T1000 (cell line): Measurements from ENCODE around the gene AUTS2.

ENCODE experiments used
- DNase-seq: peaks from one replicate; lab custom pipeline; 2025; ENCODE audit warnings: mixed read lengths; lab: John Stamatoyannopoulos, UW

Gene AUTS2

DNA sequence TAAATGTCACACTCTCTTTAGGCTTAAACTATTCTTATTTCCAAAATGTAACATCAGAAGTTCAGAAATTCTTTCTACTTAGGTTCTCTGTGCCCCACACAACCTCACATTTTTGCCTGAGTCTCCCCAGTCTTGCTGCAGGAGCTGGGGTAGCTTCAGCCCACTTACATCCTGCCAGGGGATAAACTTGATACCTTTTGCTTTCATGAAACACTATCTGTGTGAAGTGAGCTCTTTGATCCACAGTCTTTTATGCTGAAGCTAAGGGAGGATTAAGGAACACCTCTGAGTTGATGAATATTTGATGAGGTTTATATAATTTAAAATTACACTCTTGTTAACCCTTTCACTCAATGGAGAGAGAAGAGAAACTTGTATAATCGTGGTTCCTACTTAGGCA lies 341.0 kb downstream of the AUTS2 start:
- DNase-seq: no peak

DNA sequence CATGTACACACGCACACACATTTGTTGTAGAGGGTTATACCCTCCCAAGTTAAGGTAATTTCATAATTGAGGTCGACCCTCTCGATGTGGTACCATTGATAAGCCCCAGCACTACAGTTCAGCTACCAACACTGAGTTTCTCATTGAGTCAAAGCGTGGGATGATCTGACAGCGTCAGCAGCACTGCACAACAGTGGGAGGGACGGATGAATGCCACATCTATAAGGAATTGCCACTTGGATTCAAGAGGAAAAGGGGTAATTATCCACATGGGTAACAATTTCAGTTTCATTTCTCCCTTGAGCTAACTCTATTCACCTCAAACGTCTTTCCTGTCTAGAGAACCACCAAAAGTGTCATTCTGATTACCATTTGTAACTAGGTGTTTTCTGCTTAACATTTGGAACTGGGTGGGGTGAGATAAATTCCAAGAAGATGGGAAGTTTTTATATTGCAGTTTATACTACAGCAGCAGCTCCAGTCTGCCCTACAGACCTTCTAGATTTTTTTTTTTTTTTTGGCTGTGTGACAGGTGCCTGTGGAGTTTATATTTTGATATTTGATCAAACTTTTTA lies 342.9 kb downstream of the AUTS2 start:
- no peak for DNase-seq

- DNase-seq: no peak
These were observed 344.3 kb downstream of the AUTS2 start for GRCh38 chr7:69942573-69942972.

- DNase-seq: no peak
These were observed 348.6 kb downstream of the AUTS2 start for GRCh38 chr7:69946901-69947300.

DNA sequence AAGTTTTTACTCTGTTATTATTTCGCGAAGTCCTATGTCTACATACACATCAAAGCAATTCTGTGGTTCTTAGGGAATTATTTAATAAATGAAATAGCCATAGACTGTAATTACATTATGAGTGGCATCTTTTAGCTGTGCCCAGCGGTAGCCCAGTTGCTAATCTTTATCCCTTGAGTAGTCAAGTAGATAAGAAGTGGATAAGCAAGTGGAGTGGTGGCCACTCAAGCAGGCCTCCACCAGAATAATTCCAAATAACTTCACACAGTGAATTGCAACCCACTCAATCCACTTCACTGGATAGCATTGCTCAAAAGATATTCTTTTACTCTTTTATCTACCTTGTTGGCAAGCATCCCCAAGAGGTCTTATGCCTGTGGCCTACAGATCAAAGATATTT lies 349.7 kb downstream of the AUTS2 start:
- no peak for DNase-seq

GRCh38 chr7:69949122-69949521 lies 350.8 kb downstream of the AUTS2 start:
- no peak for DNase-seq

- DNase-seq: no peak
These were observed 353.2 kb downstream of the AUTS2 start for GRCh38 chr7:69951458-69951857.

- no peak for DNase-seq
These were observed 355.1 kb downstream of the AUTS2 start for GRCh38 chr7:69953136-69954067.

- DNase-seq: no peak
These were observed 358.3 kb downstream of the AUTS2 start for GRCh38 chr7:69956541-69956940.

- DNase-seq: no peak
These were observed 359.4 kb downstream of the AUTS2 start for GRCh38 chr7:69957661-69958060.

DNA sequence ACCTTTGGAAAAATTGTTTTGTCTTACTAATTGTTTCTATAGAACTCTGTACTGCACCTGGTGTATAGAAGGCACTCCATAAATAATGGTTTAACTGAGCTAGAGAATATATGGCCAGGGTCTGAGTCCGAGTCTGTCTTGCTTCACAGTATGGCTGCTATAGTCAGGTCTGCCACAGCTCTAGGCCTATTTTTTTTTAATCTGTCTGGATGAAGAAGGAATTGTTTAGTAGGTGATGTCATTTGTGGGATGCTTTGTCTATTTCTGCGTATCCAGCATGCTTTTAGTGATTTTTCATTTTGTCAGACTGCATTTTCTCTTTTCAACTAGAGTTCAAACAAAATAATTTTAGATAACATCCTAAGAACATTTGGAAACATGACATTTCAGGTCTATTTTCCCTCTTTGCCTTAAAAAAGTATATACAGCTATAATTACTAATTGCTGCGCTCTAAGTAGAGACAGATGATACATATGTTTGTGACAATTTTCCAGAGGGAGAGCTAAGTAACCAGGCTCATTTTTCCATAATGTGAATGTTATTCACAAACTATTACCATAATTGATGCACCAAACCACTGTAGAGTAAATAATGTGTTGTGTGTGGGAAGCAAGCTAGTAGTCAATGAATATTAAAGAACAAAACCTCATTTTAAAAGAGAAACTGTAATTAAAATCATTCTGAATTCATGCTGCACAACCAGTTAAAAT lies 361.7 kb downstream of the AUTS2 start:
- DNase-seq: no peak

GRCh38 chr7:69961436-69961835 lies 363.2 kb downstream of the AUTS2 start:
- DNase-seq: no peak

DNA sequence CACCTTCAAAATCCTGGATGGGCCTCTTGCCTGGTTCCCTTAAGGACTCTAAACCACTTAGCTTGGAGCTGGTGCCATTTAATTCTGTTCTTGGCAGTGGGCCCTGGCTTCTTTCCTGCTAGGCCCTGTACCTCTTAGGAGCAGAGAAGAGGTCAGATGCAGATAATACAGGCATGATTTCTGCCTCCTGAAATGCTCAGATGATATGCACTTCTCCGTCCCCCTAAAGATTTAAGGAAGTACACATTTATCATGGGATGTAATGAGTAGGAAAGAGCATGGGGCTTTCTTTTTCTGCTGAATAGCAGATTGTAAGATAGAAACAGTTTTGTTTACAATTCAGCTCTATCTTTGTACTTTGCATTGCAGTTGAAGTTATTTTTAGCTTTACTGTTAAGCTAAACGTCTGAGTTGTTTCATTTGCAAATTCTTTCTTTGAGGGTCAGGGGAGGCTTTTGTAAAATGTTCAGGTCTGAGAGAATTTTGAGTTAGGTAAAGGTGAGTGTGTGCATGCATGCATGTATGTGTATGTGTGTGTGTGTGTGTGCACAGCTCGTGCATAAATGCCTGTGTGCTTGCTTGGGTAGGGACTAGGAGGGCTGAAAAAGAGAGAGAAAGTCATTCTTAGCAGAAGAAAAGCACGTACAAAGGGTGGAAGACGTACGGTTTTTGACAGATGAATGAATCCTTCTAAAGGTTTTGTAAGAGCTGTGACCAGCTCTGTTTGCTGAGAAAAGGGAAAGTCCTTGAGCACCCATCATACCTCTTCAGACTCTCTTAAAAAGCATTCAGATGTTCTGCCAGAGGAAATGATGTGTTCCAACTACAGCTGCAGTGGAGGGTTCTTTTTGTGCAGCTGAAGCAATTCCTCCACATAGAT lies 364.2 kb downstream of the AUTS2 start:
- no peak for DNase-seq

DNA sequence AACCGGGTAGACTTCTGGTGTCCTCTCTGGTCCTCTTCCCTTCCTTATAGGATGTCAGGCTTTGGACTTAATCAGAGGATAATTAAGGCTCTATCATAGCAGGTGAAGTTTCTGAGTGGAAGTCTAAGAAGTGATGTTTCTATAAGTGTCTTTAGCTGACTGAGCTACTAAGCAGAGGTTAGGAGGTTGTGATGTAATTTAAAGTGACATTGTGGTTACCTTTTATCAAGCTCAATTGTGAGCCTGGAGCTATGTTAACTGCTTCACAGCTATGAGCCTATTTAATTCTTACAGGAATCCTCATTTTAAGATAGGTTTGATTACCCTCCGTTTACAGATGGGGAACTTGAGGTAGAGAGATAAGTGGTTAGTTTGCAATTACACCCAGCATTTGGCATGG lies 365.1 kb downstream of the AUTS2 start:
- DNase-seq: no peak

GRCh38 chr7:69966766-69967591 lies 368.7 kb downstream of the AUTS2 start:
- DNase-seq: no peak

- no peak for DNase-seq
These were observed 369.6 kb downstream of the AUTS2 start for GRCh38 chr7:69967689-69968450.

DNA sequence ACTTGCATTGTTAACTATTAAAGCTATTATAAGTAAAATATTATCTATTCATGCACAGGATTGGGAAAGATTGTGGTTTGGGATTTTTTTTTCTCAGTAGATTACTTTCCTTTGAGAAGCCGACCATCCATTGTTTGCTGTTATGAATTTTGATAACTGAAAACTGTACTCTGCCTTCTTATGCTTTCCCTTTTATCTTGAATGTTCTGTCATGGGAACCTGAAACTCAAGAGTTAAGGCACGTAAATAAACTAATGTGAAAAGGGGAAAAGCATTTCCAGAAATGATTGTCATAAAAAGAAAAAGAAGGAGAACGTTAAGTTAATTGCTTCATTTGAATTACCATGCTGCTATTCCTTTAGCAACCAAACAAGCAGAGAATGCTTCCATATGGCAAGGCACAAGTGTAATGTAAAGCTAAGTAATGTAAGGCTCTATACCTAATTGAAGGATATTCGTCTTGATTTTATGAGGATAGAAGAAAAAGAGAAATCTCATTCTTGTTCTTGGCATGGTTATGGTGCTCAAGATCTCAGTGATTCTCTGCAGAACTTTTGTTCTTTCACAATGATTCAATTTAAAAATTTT lies 370.8 kb downstream of the AUTS2 start:
- no peak for DNase-seq

- DNase-seq: no peak
These were observed 383.4 kb downstream of the AUTS2 start for GRCh38 chr7:69981646-69982045.

DNA sequence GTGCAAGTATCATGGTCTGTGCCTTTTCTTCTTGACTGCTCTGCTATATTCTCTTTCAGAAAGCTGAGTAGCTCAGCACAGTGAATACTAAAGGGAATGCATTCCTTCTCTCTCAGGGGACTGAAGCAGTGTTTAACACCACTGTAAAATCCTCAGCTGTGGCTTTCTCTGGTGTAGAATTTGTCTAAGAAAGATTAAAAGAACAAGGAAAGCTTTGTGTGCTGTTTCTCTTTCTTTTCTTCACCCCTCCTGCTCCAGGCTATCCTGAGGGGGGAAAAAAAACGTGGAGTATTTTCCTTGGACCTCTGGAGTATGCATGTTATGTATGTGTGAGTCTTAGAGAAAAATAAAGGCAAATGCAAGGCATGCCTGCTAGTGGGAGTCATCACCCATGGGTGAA lies 383.9 kb downstream of the AUTS2 start:
- DNase-seq: peak; percentile 6

DNA sequence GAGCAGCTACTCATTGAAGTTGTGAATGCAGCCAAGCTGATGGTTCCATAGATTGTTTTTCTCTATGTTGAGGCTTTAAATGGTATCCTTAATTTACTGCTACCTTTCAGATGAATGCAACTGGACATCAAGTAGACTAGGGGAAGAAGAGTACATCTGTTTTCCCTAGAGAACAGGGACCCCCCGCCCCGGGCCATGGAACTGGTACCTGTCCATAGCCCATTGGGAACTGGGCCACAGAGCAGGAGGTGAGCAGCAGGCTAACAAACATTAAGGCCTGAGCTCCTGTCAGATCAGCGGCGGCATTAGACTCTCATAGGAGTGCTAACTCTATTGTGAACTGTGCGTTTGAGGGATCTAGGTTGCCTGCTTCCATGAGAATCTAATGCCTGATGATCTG lies 391.3 kb downstream of the AUTS2 start:
- DNase-seq: no peak
